Embryonic facial prominence (tissue), 1 donor: ENCODE data around the gene FRA10AC1.

ENCODE experiments used
- DNase-seq: peaks from one replicate; pipeline ENCODE4 v3.0.0-alpha.2; 2016; ENCODE audit errors: extremely low spot score

Gene FRA10AC1, protein sequence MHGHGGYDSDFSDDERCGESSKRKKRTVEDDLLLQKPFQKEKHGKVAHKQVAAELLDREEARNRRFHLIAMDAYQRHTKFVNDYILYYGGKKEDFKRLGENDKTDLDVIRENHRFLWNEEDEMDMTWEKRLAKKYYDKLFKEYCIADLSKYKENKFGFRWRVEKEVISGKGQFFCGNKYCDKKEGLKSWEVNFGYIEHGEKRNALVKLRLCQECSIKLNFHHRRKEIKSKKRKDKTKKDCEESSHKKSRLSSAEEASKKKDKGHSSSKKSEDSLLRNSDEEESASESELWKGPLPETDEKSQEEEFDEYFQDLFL

DNA sequence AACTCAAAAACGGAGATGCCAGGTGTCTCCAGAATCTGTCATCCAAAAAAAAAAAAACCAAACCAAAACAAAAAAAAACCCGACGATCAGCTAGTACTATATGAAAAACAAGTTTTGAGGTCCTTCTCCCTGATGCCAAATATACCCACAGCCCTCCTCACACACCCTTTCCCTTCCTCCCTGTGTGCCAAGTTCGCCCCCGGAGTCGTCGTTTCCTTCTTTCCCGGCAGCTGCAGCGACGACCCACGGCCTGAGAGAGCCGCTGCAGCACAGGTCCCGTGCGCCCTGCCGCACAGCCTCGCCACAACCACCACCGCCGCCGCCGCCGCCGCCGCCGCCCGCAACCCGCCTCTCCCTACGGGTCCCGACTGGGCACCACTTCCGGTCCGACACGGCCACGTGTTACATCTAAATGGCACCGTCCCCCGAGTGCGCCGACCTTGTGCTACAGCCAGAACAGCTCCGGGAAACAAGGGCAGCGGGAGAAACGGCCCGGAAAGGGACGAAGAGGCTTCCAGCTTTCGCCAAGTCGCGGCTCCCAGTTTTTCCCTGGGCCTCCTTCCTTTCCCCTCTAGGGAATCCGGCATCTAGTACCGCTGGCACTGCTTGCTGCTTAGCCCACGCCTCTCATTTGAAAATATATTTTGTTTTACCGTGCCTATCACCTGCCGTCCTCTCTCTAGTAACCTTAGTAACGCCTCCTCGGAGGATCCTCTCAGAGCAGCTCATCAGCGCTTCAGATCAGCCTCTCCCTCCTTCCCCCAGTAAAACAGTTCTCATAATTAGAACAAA, at the start of gene FRA10AC1:
Gene FRA10AC1 (minus strand): TSS at position 383 of the 792 bp plus-strand sequence. CDS start 2,486 bp downstream, outside the sequence.
- peak; percentile 88 for DNase-seq

GRCh38 chr10:93751832-93752231, 49.4 kb upstream of the FRA10AC1 start:
- DNase-seq, result no peak

- no peak for DNase-seq
Measured at GRCh38 chr10:93751124-93751523, 48.7 kb upstream of the FRA10AC1 start.

GRCh38 chr10:93749218-93749799, 46.9 kb upstream of the FRA10AC1 start:
- no peak for DNase-seq

DNA sequence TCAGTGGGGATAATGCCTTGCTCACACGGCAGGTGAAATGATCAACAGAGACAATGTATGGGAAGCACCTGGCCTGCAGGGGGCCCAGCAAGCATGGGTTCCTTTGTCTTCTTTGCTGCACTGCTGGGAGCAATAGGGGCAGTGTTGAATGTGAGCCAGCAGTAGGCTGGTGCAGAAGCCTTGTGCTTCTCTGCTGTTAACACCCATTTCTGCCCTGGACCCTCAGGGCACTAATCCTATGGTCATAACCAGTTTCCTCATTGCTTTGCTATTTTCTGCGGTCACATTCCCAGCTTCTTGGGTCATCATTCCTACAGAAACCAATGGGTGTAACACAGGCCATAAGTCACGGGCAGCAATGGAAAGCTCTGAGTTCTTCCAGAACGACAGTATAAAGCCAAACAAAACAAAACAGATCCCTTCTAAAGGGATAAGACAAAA, 44.5 kb upstream of the FRA10AC1 start:
- no peak for DNase-seq

- DNase-seq, result no peak
Measured at GRCh38 chr10:93745408-93746065, 43.1 kb upstream of the FRA10AC1 start.

DNA sequence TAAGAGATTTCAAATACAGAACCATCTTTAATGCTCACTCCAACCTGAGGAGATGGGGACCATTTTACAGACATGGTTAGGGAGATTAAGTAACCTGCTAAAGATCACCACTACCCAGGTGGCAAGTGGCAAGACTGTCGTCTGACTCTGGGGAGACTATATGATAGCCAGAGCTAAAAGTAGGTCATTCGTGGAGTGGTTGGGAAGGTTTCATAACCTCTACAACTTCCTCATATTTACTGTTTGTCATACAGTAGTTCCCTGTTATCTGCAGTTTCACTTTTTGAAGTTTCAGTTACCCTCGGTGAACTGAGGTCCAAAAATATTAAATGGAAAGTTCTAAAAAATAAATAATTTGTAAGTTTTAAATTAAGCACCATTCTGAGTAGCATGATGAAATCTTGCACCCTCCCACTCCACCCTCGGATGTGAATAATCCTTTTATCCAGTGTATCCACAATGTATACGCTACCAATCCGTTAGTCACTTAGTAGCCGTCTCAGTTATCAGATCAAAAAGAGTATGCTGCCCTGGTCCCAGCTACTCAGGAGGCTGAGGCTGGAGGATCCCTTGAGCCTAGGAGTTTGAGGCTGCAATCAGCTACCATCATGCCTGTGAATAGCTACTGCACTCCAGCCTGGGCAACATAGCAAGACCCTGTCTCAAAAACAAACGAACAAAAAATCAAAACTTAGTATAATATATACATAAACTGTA, 40.4 kb upstream of the FRA10AC1 start:
- no peak for DNase-seq

DNA sequence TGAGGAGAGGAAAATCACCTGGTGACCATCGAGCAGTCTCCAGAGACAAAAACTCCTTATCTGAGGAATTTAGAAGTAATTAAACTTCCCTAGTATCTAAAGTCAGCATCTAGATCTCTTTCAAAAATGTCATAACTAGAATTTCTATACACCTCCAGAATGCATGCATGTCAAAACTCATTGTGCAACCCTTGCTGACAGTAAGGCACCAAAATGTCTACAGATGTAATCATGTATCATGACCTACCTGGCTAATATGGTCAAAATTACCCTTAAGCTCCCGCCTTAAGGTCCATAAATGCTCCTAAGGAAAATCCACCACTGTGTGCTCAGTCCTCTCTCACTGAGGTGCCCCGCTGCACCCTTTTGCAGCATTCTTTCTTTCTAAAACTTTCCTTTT, 39.0 kb upstream of the FRA10AC1 start:
- no peak for DNase-seq

DNA sequence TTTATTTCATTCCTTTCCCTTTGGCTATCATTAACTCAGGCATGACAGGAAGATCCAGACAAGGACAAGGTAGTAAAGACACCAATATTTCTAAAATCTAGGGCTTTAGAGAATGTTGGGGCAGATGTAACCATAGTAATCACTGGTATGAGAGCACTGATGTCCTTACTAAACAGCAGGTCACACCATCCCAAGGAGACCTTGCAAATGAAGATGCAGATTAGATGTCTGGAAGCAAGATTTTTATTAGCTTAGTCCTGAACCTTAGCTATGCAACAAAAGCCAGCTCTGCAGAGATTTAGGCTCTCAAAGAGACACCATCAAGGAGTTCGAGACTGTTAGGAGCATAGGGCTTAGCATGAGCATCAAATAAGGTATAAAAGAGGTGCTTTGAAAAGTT, 23.6 kb upstream of the FRA10AC1 start:
- DNase-seq, result no peak

DNA sequence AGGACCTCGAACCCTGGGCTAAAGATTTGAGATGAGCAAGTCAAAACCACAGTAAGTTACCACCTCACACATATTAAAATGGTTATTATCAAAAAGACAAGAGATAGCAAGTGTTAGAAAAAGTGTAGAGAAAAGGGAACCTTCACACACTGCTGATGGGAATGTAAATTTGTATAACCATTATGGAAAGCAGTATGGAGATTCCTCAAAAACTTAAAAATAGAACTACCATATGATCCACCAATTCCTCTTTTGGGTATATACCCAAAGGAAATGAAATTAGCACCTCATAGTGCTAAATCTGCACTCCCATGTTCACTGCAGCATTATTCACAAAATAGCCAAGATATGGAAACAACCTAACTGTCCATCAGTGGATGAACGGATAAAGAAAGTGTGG, 20.8 kb upstream of the FRA10AC1 start:
- DNase-seq, result no peak

DNA sequence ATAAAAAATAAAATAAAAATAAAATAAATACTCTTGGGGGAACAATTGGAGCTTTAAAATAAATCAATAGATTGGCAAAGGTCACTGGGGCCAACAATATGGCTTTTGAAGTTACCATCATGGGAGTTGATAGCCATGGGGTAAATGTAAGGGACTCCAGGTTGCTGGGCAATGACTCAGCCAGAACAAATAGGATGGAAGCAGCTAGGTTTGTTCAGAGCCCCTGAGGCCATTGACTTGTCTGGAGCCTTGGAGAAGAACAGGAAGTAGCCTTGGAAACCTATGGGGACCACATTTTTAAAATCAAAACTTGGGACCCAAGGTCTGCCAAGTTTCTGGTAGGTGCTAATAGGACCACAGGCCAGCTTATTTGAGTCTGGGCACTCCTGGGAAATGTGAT, 20.2 kb upstream of the FRA10AC1 start:
- DNase-seq, result no peak

GRCh38 chr10:93719901-93720300, 17.5 kb upstream of the FRA10AC1 start:
- no peak for DNase-seq

DNA sequence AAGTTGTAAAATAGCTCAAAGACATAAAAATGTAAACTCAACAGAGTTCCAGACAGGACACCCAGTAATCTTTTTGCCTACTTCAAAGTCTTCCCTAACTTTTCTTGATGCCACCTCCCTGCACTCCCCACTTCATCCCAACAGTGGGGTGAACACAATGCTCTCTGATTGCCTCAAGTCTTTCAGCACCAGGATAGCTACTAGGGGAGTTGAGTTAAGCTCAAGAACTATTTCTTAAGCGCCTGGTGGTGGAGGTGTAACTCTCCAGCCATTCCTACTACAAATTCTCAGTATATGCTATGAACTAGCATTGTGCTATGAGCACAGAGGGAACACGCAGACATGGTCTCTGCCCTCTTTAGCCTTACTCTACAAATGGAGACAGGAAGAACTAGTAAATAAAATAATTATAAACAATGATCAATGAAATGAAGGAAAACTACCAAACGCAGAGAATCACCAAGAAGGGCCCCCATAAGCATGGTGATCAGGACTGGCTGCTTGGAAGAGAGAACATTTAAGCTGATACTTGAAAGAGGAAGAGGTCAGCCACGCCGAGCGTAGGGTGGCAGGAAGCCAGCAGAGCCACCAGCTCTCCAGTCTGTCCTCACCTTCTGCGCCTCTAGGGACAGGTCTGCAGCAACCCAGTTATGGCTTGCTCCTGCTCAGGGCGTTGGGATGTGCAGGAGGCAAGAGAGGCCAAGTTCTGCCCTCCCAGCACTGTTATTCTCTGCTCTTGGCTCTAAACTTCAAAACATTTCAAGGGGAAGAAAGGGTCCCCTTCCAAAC, 16.7 kb upstream of the FRA10AC1 start:
- DNase-seq, result no peak

GRCh38 chr10:93716766-93717165, 14.4 kb upstream of the FRA10AC1 start:
- no peak for DNase-seq

GRCh38 chr10:93715345-93715744, 13.0 kb upstream of the FRA10AC1 start:
- DNase-seq, result no peak

DNA sequence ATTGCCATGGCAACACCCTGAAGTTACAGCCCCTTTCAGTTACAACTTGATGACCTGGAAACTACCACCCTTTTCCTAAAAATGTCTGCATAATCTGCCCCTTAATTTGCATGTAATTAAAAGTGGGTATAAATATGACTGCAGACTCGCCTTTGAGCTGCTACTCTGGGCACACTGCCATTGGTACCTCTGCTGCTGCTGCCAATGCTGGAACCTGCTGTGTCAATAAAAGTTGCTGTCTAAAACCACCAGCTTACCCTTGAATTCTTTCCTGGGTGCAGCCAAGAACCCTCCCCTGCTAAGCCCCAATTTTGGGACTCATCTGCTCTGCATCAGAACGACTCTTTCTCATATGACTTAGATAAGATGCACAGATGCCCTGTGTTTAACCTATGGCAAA, 10.2 kb upstream of the FRA10AC1 start:
- DNase-seq, result no peak

GRCh38 chr10:93711891-93712290, 9.5 kb upstream of the FRA10AC1 start:
- no peak for DNase-seq

- DNase-seq, result no peak
Measured at GRCh38 chr10:93710333-93710909, 8.0 kb upstream of the FRA10AC1 start.

GRCh38 chr10:93707623-93708022, 5.2 kb upstream of the FRA10AC1 start:
- no peak for DNase-seq

DNA sequence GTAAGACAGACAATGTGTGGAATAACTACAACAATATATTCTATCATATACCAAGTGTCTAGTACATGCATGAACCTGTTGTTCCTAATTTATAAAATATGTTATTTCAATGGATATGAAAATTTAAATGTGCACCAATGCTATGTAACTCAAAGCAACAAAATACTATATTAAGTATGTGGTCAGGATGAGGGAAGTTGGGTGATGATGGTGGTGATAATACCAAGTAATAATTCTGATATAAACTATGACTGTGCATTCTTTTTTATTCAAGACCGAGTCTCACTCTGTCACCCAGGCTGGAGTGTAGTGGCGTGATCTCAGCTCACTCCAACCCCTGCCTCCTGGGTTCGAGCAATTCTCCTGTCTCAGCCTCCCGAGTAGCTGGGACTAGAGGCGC, 2.1 kb upstream of the FRA10AC1 start:
- no peak for DNase-seq
